GM03348 (cell line): Measurements from ENCODE around the gene PAK2.
"Not testable (repeated sequence)": the region's sequence is repeated elsewhere in the genome, so short reads cannot be mapped to it uniquely, and the experiment has no call there.

ENCODE experiments used
- DNase-seq: peaks from one replicate; pipeline ENCODE4 v3.0.0; 2012; ENCODE audit warnings: low spot score

The PAK2 gene

GRCh38 chr3:196736670-196737374 lies 2.8 kb upstream of the PAK2 start:
- DNase-seq = no peak

GRCh38 chr3:196737655-196738054 lies 2.0 kb upstream of the PAK2 start:
- DNase-seq = no peak

- DNase-seq = peak; percentile 56
Observed at GRCh38 chr3:196740481-196741248, 1.0 kb downstream of the PAK2 start.

GRCh38 chr3:196741249-196741889 lies 1.7 kb downstream of the PAK2 start:
- no peak for DNase-seq

DNA sequence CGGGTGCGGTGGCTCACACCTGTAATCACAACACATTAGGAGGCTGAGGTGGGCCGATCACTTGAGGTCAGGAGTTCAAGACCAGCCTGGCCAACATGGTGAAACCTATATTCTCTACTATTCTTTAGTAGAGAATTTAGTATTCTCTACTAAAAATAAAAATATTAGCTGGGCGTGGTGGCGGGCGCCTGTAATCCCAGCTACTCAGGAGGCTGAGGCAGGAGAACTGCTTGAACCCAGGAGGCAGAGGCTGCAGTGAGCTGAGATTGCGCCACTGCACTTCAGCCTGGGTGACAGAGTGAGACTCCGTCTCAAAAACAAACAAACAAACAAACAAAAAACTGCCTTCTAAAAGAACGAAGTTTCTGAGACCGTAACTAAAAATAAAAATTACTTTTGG lies 3.9 kb downstream of the PAK2 start:
- not testable (repeated sequence) for DNase-seq

DNA sequence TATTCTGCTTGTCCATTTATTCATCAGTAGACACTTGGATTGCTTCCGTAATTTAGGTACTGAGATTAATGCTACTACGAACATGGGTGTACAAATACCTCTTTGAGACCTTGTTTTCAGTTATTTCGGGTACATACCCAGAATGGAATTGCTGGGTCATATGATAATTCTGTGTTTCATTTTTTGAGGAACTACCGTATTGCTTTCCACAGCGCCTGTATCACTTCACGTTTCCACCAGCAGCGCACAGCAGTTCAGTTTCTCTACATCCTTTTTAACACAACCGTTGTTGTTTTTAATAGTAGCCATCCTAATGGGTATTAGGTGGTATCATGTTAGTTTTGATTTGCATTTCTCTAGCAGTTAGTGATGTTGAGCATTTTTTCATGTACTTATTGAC lies 9.5 kb downstream of the PAK2 start:
- DNase-seq = no peak

DNA sequence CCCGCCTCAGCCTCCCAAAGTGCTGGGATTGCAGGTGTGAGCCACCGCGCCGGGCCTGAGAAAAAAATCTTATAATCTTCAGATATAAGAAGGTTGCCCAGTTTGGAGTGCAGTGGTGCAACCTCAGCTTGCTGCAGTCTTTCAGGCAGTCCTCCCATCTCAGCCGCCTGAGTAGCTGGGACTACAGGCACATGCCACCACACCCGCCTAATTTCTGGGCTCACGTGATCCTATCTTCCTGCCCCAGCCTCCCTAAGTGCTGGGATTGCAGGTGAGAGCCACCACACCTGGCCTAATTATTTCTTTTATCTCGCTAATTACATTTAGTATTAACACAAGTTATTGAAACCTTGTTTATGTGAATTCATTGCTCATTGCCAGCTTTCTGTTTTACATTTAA lies 13.5 kb downstream of the PAK2 start:
- DNase-seq = no peak

DNA sequence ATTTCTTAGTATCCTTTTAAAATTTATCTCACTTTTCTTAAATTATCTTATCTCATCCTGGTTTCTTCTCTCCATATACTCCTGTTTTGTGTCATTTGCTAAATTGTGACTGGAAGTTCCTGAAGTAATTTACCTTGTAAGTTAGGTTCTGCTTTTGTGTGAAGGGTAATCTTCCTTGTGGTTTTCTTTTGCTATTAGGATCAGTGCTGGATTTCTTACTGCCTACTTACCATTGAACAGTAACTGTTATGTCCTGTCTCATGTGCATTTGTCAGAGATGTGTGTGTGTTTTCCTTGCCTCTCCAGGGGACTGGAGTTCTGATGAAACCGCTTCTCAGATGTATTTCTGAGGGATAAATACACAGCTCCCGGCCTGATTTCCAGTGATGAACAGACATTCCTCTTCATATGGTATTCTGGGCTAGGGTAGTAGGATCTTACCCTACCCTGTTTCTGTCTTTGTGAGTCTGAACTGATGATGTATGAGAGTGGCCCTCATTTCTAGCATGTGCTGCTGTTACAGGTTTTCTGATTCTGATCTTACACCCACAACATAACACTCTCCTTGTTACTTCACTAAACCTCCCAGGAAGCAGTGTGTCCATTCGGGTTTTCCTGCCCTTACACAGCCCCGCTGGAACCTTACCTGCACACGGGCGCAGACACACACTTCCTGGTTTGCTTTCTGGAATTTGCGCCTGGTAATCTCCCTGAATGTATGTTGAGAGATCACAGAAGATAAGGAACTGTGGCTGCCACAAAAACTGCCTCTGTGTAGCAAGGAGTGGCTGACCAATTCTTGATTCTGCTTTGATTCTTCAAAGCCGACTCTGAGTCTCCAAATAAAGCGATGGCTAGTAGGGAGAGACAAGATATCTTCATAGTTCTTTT lies 14.7 kb downstream of the PAK2 start:
- no peak for DNase-seq

DNA sequence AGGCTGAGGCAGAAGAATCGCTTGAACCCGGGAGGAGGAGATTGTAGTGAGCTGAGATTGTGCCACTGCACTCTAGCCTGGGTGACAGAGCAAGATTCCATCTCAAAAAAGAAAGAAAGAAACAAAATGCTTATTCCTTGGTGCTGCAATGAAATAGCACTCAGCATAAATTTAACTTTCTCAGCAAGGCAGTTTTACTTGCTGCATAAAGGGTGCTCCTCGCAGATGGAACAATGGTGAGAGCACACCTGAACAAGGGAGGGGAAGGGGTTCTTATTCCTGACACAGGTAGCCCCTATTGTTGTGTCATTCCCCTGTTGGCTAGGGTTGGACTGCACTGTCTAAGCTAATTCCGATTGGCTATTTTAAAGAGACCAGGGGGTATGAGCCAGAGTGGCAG lies 17.1 kb downstream of the PAK2 start:
- DNase-seq = no peak

DNA sequence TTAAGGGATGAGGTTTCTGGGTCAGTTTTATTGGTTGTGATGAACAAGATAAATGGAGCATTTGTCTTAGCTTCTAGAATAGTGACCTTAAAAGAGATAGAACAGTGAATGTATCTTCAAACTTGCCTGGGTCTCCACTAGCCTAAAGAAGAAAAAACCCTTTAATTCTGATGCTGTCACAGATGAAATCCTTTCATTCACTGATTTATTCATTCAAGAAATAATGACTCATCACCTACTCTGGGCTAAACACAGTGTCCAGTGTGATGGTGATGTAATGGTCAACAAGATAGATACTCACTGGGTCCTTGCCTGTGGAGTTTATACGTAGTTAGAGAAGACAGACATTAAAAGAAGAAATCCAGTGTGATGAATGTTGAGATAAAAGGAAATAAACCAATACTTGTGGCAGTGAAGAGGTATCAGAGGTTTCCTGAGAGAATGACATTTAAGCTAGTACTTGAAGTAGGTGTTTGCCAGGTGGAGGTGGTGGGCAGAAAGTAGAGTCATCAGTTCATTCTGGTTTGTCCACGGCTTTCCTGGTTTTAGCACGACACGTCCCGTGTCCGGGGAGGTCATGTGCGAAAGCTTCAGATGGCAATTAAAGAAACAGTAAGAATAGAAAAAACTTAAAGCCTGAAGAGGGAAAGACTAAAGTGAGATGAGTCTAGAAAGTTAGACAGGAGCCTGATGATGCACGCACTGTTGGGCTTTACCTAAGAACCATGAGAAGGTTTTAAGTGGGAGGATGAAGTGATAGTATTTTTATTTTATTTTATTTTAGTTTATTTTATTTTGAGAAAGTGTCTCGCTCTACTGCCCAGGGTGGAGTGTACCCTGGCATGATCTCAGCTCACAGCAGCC lies 18.5 kb downstream of the PAK2 start:
- DNase-seq = no peak

DNA sequence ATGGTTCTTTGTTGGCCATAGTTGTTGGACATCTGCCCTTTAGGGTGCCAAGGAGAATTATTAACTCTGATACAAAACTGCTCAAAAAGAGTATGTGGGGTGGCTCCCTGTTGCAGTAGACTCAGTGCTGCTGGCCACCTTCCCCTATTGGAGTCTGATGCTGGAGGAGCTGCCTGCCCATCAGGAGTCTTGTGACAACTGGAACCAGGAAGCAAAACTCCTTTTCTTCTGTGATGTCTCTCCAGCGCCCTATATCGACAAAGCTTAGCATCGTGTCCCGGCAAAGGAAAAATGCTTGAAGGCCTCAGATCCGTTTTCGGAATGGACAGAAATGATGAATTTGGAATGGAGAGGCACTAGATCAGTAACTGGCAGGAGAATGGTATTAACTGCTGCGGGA lies 23.5 kb downstream of the PAK2 start:
- no peak for DNase-seq

GRCh38 chr3:196765454-196765853 lies 25.8 kb downstream of the PAK2 start:
- DNase-seq = no peak

GRCh38 chr3:196771067-196771466 lies 31.4 kb downstream of the PAK2 start:
- no peak for DNase-seq

DNA sequence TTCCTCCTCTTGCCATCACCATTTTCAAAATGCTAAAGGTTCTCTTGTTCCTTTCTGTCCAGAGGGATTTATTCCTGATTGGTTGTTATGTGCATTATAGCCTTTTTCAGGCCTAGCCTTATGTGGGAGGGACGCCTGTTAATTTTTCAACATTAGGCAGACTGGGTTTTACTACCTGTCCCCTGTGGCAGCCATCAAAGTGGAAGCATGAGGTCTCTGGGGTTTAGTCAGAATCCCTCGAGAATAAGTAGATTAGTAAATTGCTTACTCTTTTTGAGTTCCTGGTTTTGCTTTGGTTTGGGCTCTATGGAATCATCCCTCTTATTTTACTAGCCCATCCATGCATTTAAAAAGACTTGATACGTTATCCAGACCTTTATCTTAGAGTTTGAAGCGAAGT lies 32.4 kb downstream of the PAK2 start:
- DNase-seq = no peak

DNA sequence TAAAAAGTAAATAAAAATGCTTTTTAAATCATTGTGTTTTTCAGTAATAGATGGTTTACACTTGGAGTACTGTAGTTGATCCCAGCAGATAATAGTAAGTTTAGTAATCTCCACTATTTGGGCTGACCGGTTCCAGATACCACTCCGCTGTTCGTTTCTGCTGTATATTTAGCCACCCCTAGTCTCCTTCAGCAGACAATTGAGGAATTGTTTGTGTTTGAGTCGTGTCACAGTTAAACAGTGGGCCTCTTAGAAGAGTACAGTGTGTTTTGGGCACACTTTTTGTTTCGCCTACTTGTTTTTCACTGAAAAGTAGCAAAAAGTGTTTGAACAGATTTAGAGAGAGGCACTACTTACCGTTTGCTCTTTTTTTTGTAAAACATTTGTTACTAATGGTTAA lies 33.2 kb downstream of the PAK2 start:
- DNase-seq = no peak

GRCh38 chr3:196774191-196774820 lies 34.6 kb downstream of the PAK2 start:
- no peak for DNase-seq

DNA sequence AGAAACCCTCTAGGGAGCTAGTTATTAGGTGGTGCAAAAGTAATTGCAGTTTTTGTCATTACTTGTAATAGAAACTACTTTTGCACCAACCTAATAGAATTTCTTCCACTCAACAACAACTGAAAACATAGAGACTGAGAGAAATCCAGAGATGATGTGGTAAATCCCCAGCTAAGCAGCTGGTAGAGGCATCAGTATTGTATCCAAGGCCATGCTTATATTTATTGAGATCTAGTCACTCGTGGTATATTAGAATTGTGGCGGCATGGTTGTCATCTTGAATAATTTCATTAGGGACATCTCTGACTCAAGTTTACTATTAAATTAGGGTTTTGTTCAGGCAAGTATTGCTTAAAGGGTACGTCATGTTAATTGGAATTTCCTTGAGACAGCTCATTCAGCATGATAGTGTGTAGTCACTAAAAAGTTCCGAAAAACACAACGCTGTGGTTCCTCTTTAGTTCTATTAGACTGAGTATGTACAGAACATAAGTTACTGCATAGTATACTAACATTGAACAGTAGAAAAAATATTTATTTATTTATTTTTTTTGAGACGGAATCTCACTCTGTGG lies 35.3 kb downstream of the PAK2 start:
- DNase-seq = no peak

- no peak for DNase-seq
Observed at GRCh38 chr3:196775938-196776337, 36.3 kb downstream of the PAK2 start.

DNA sequence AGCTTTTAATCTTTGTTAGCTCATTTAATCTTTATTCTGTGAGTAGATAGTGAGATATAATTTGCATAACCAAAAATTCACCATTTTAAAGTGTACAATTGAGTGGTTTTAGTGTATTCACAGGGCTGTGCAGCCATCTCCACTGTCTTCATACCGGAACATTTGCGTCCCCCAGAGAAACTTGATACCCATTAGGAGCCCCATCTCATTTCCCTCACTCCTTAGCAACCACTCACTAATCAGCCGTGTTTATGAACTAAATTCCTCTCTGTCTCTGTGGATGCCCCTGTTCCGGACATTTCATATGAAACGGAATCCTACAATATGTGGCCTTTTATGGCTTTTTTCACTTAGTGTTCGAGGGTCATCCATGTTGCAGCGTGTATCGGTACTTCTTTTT lies 38.2 kb downstream of the PAK2 start:
- DNase-seq = no peak

- DNase-seq = peak; percentile 56
Observed at GRCh38 chr3:196778755-196779154, 39.1 kb downstream of the PAK2 start.
